K562 (cell line): Measurements from ENCODE around the gene RERE. TPM values are rescaled to one million over a fixed set of nuclear protein-coding genes. Genes with fewer than 3 reads are reported as not detected.
"Not testable (repeated sequence)": the region's sequence is repeated elsewhere in the genome, so short reads cannot be mapped to it uniquely, and the experiment has no call there.

ENCODE experiments used
- ATAC-seq: fragments of 200-7000 bp; cut with Tn5 transposase; 3 replicates; pipeline ENCODE4 v1.9.1; 2020; ENCODE audit warnings: moderate library complexity
- BruUV-seq: library from RNA; stranded (reverse); fragments of 400-500 nt; replicated peaks from 2 replicates; lab custom pipeline; 2021; lab: Mats Ljungman, UMichigan
- CTCF ChIA-PET: fragments of 300-600 bp; formaldehyde crosslinking; extraction: SDS; loops from one replicate; lab custom pipeline; 2021; ENCODE audit warnings: low intra/inter-chr PET ratio; lab: Yijun Ruan, JAX
- POLR2A ChIA-PET: fragments of 300-600, 350-650 bp; sonication (Branson Sonifier 250); formaldehyde crosslinking; extraction: SDS; loops from one replicate; lab custom pipeline; 2021; ENCODE audit warnings: antibody characterized with exemption, inconsistent platforms; lab: Yijun Ruan, JAX
- DNase-seq, 4 experiments: peaks; one replicate each; pipeline versions ENCODE4 v3.0.0 to v3.0.0-alpha.2; 2011 to 2018; ENCODE audit warnings: low spot score in 3 of 4, mixed read lengths in 3 of 4; ENCODE audit errors: extremely low read depth in 1 of 4
- FAIRE-seq: peaks from 2 replicates; lab custom pipeline; 2011; peaks lifted over from hg19 to GRCh38; lab: Jason Lieb, UNC
- H2AFZ ChIP-seq: 2 replicates; pipeline ENCODE4 v1.6.0; 2011; ENCODE audit warnings: low read depth, low read length, control low read depth, inconsistent platforms
- H3K27ac ChIP-seq: fragments of 200-600 bp; 3 replicates; pipeline ENCODE4 v1.8.0; 2011; ENCODE audit warnings: low read depth, mild to moderate bottlenecking, control low read depth, inconsistent platforms, low read length, moderate library complexity, mixed read lengths; ENCODE audit errors: extremely low read depth
- H3K27me3 ChIP-seq, 2 experiments: fragments of 300-600 bp in 1 of 2; 2 replicates in 1 of 2; 3 replicates in 1 of 2; pipeline versions ENCODE4 v1.6.0 to v1.8.0; 2011; ENCODE audit warnings: inconsistent platforms in 2 of 2, low read length in 2 of 2, mild to moderate bottlenecking in 1 of 2, mixed read lengths in 1 of 2, moderate library complexity in 1 of 2; ENCODE audit not compliant: control insufficient read depth in 2 of 2, insufficient read depth in 2 of 2
- H3K36me3 ChIP-seq: fragments of 300-600 bp; 3 replicates; pipeline ENCODE4 v1.8.0; 2011; ENCODE audit warnings: mild to moderate bottlenecking, low read length, inconsistent platforms; ENCODE audit not compliant: control insufficient read depth, insufficient read depth
- H3K4me1 ChIP-seq, 2 experiments: fragments of 200-600 bp in 1 of 2; replicated peaks in 1 of 2; 2 replicates in 1 of 2; 3 replicates in 1 of 2; pipeline versions ENCODE4 v1.5.1 to v1.8.0; 2011; ENCODE audit warnings: inconsistent platforms in 2 of 2, low read length in 2 of 2, mild to moderate bottlenecking in 1 of 2, mixed read lengths in 1 of 2, moderate library complexity in 1 of 2; ENCODE audit not compliant: control insufficient read depth in 2 of 2, insufficient read depth in 2 of 2
- H3K4me2 ChIP-seq: 2 replicates; pipeline ENCODE4 v1.6.1; 2011; ENCODE audit warnings: low read length, control low read depth, inconsistent platforms, mixed read lengths; ENCODE audit not compliant: insufficient read depth
- H3K4me3 ChIP-seq: fragments of 200-600 bp; sonication (generic), shearing (Covaris generic); 2 replicates; pipeline ENCODE4 v1.5.1; 2016; ENCODE audit warnings: control low read depth, inconsistent platforms
- H3K79me2 ChIP-seq: fragments of 200-600 bp; 3 replicates; pipeline ENCODE4 v1.8.0; 2011; ENCODE audit warnings: low read length, inconsistent platforms; ENCODE audit not compliant: control insufficient read depth, insufficient read depth
- H3K9ac ChIP-seq, 2 experiments: 2 replicates each; pipeline versions ENCODE4 v1.6.0 to v1.6.1; 2011; ENCODE audit warnings: low read depth in 2 of 2, low read length in 2 of 2, control low read depth in 1 of 2, inconsistent platforms in 1 of 2, mild to moderate bottlenecking in 1 of 2, mixed read lengths in 1 of 2; ENCODE audit not compliant: insufficient read depth in 1 of 2
- H3K9me1 ChIP-seq: one replicate; pipeline ENCODE4 v1.6.0; 2011; ENCODE audit warnings: inconsistent platforms, mild to moderate bottlenecking, low read length, moderate library complexity; ENCODE audit not compliant: control insufficient read depth, insufficient read depth
- H3K9me3 ChIP-seq: replicated peaks from 2 replicates; pipeline ENCODE4 v1.5.1; 2011; ENCODE audit warnings: low read depth, low read length, inconsistent platforms; ENCODE audit not compliant: control insufficient read depth, insufficient read depth
- H4K20me1 ChIP-seq: replicated peaks from 2 replicates; pipeline ENCODE4 v1.6.1; 2011; ENCODE audit warnings: low read length, inconsistent platforms, mixed read lengths; ENCODE audit not compliant: control insufficient read depth, insufficient read depth
- CHD4 ChIP-seq: fragments of 200-600 bp; sonication (generic); IDR thresholded peaks from 3 replicates; pipeline ENCODE4 v1.6.1; 2012; ENCODE audit warnings: low read depth, mild to moderate bottlenecking, mixed read lengths, low read length, inconsistent platforms; ENCODE audit not compliant: insufficient read depth, insufficient replicate concordance, poor library complexity, severe bottlenecking
- EHMT2 ChIP-seq: fragments of 450-650 bp; IDR thresholded peaks from 2 replicates; pipeline ENCODE4 v1.6.1; 2018; ENCODE audit warnings: antibody characterized with exemption
- ZNF23 ChIP-seq: fragments of 250-450 bp; sonication (Bioruptor Pico); IDR thresholded peaks from 2 replicates; pipeline ENCODE4 v1.4.0; 2020; ENCODE audit warnings: mild to moderate bottlenecking
- ZNF311 ChIP-seq: fragments of 250-450 bp; sonication (Bioruptor Pico); IDR thresholded peaks from 2 replicates; pipeline ENCODE4 v1.4.0; 2020; ENCODE audit warnings: mild to moderate bottlenecking, moderate library complexity
- ZNF561 ChIP-seq: fragments of 450-650 bp; formaldehyde crosslinking; conservative IDR thresholded peaks from 2 replicates; pipeline ENCODE4 v1.4.0; 2020; ENCODE audit warnings: mild to moderate bottlenecking, moderate library complexity
- WGBS: fragments of 100-300 bp; shearing (Covaris generic); methylation state at CpG from one replicate; pipeline ENCODE4 v1.1.6; 2016; ENCODE audit warnings: low coverage, mixed read lengths; ENCODE audit not compliant: insufficient coverage; ENCODE audit errors: missing lambda C conversion rate; 5-methylcytosine and 5-hydroxymethylcytosine counted together
- in situ Hi-C: fragments of 300-500 bp; cut with MboI; formaldehyde crosslinking; loops from 4 replicates; pipeline ENCODE4 v1.15.0; 2018; ENCODE audit warnings: inconsistent platforms, mixed read lengths
- intact Hi-C: fragments of 100-400 bp; cut with micrococcal nuclease; formaldehyde crosslinking; loops from 2 replicates; pipeline ENCODE4 v1.14.2; 2022
- polyA plus RNA-seq, 8 experiments: library from polyadenylated mRNA; depleted of rRNA in 4 of 8; stranded (reverse) in 5 of 8; unstranded in 3 of 8; fragments of >200 nt; fragmentation: Nextera tagmentation in 2 of 8; fragmentation: Illumina TruSeq in 1 of 8; extraction: Ambion mirVana in 2 of 8; extraction: Trizol in 1 of 8; gene quantifications; 2 replicates each; pipeline versions ENCODE4 v1.2.1 to v1.2.3, GENCODE V29; 2011 to 2014; ENCODE audit warnings: inconsistent platforms in 1 of 8, missing spikeins in 1 of 8
- total RNA-seq, 7 experiments: library from RNA; depleted of rRNA in 6 of 7; stranded (reverse); fragments of >200 nt in 6 of 7; fragmentation: Illumina TruSeq in 2 of 7; extraction: Trizol in 2 of 7; gene quantifications; 2 replicates each; pipeline versions ENCODE4 v1.2.1 to v1.2.3, GENCODE V29; 2011 to 2021; ENCODE audit warnings: low replicate concordance in 1 of 7

RERE gene
- total and polyA plus RNA-seq, 9 of the 15 experiments (the other 6 are each of a cell fraction or from before 2014, with no cell fraction given): 3.0 to 51.5 (median 13.4) TPM

DNA sequence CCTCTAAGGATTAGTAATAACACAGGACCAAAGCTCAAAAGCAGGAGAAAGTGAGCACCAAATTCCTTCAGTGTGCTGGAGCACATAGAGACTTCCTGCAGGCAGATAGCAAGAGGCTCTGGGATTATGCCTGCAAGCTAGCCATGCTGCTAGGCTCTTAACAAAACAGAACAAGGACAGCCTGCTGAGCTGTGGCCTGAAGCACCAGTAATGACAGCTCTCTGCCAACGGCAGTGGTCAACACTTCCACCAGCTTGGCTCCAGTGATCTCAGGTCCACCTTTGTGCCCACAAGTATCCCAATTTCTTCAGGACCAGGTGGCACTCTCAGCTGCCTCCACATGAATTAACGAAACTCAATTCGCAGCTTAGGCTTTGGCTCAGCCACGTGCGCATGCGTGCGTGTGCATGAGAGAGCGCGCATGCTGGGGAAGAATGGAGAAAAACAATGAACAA lies 435.4 kb downstream of the RERE start:
- ChIA-PET POLR2A (interaction anchor here (0.5 kb wide), 2 partner anchors 106 to 738 kb away, joined by 4 read pairs; no protein-coding TSS in a partner anchor), CTCF (no interaction called here)
- H3K9me1 ChIP-seq: no peaks in the 10 kb centered on the region
- FAIRE-seq (no peak), ATAC-seq (no peak), DNase-seq (no peak)
- H3K9ac ChIP-seq: no peak overlapping the region; a peak in 1 of 4 replicates
- H3K4me1 ChIP-seq: no peaks in the 10 kb centered on the region
- intact Hi-C loops: no loop called here
- 94% methylated on average over 9 of the region's 9 CpGs for WGBS
- H3K27ac ChIP-seq: no peak overlapping the region
- H3K27me3 ChIP-seq: no peaks in the 10 kb centered on the region
- H2AFZ ChIP-seq: no peak overlapping the region
- H3K4me3 ChIP-seq: no peak overlapping the region
- in situ Hi-C loops: no loop called here
- TF ChIP-seq ZNF561 (CRISPR knock-in tag) (no peak), CHD4 (no peak), ZNF311 (CRISPR knock-in tag) (no peak), ZNF23 (CRISPR knock-in tag) (no peak)
- H3K79me2 ChIP-seq: peaks cover 17% of the 10 kb centered on the region
- no TSS peak for BruUV-seq
- H3K9me3 ChIP-seq: no peaks in the 10 kb centered on the region
- H3K36me3 ChIP-seq: peaks cover 14% of the 10 kb centered on the region; the same call in 1 of the 3 replicates
- H4K20me1 ChIP-seq: peaks cover 6% of the 10 kb centered on the region; the same call in 1 of the 2 replicates
- no peak overlapping the region for H3K4me2 ChIP-seq

DNA sequence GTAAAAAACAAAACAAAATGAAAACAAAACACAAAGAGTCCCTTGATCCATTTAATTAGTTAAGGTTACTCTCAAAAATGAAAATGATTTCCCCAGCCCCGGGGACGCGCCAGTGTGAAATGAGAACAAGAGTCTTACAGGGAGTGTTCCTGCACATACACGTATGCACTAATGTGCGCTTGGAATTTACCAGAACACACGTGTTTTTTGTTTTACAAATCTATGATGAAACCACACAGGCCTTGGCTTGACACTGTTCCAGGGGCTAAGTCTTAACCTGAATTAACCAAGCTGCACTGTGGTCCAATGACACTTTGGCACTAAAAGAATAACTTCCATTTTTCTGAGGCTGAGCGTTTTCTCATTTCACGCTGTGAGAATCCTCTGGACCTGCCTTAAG lies 435.8 kb downstream of the RERE start:
- no peak for ATAC-seq
- no peak for TF ChIP-seq EHMT2
- H3K9me3 ChIP-seq: no peaks in the 10 kb centered on the region
- intact Hi-C loops (no loop called here), in situ Hi-C loops (no loop called here)
- no peak overlapping the region for H2AFZ ChIP-seq
- no peak for DNase-seq
- H3K9me1 ChIP-seq: no peaks in the 10 kb centered on the region
- no peaks in the 10 kb centered on the region for H3K4me1 ChIP-seq
- no peak for FAIRE-seq
- peaks cover 13% of the 10 kb centered on the region for H3K79me2 ChIP-seq
- H3K27ac ChIP-seq: no peak overlapping the region
- no TSS peak for BruUV-seq
- peaks cover 14% of the 10 kb centered on the region; the same call in 1 of the 3 replicates for H3K36me3 ChIP-seq
- 87% methylated on average over 8 of the region's 8 CpGs for WGBS
- H3K4me3 ChIP-seq: no peak overlapping the region
- H3K27me3 ChIP-seq: no peaks in the 10 kb centered on the region
- ChIA-PET POLR2A (interaction anchor here (0.5 to 1.7 kb wide), 3 partner anchors 43 to 738 kb away, joined by 4 read pairs; no protein-coding TSS in a partner anchor), CTCF (no interaction called here)
- H3K4me2 ChIP-seq: no peak overlapping the region
- H3K9ac ChIP-seq: no peak overlapping the region
- H4K20me1 ChIP-seq: peaks cover 6% of the 10 kb centered on the region; the same call in 1 of the 2 replicates

DNA sequence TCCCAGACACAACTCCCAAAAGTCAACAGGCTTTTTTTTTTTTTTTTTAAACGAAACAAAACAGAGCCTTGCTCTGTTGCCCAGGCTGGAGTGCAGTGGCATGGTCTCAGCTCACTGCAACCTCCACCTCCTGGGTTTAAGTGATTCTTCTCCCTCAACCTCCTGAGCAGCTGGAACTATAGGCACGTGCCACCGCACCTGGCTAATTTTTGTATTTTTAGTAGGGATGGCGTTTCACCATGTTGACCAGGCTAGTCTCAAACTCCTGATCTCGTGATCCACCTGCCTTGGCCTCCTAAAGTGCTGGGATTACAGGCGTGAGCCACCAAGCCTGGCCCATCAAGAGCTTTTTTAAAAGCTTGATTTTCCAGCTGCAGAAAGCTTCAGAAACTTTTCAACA lies 437.1 kb downstream of the RERE start:
- H3K9ac ChIP-seq, intact Hi-C loops, H2AFZ ChIP-seq, FAIRE-seq, H3K9me1 ChIP-seq, in situ Hi-C loops, ATAC-seq, DNase-seq, H3K27me3 ChIP-seq, H4K20me1 ChIP-seq, H3K27ac ChIP-seq, H3K4me1 ChIP-seq, H3K4me3 ChIP-seq, BruUV-seq, H3K9me3 ChIP-seq, H3K4me2 ChIP-seq, H3K79me2 ChIP-seq, CTCF ChIA-PET: not testable (repeated sequence)
- 76% methylated on average over 6 of the region's 6 CpGs for WGBS
- H3K36me3 ChIP-seq: peaks cover 14% of the 10 kb centered on the region; the same call in 1 of the 3 replicates
- POLR2A ChIA-PET: interaction anchor here (0.6 to 1.7 kb wide), 3 partner anchors 14 to 423 kb away, joined by 3 to 4 read pairs (median 3); no protein-coding TSS in a partner anchor
